Activated CD4-positive, CD25-positive, alpha-beta regulatory T cell treated with anti-CD3 and anti-CD28 coated beads, Interleukin-2, amount 50 U/mL, for 72 hours (primary cell): ENCODE data around the gene CD40.
"Not testable (repeated sequence)": the region's sequence is repeated elsewhere in the genome, so short reads cannot be mapped to it uniquely, and the experiment has no call there.

Source experiments
- DNase-seq: peaks from one replicate; pipeline ENCODE4 v3.0.0; 2021

The CD40 gene

GRCh38 chr20:46117704-46118467 lies at the start of gene CD40:
TSS of gene CD40 (plus strand) at chr20:46118314. CDS start at chr20:46118344, 30 bp downstream.
- DNase-seq: peak; percentile 78

DNA sequence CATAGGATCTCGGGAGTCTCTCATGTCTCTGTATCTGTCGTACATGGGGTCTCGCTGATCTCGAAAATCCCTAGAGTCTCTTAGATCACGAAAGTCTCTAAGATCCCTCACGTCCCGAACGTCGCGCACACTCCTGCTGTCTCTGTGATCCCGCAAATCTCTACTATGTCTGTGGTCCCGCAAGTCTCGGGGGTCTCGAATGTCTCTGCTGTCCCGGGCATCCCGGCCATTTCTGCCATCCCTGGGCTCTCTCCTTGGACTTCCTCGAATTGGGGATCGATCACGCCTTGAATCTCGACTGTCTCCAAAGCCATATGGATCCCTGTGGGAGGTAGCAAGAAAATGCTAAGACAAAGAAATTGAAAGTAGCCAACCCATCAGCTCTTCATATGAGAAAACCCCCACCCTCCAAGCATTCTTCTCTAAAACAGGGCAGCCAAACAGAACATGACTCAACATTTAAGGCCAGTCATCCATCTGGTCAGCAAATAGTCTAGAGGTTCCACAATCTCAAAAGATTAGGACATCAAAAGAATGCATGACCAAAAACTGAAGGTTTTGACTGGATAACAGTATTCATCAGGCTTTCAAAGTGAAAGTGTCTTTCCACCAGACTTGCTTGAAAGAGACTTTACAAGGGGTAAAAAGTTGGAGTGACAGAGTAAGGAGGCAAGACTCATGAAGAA lies 47.8 kb upstream of the CD40 start:
- no peak for DNase-seq

DNA sequence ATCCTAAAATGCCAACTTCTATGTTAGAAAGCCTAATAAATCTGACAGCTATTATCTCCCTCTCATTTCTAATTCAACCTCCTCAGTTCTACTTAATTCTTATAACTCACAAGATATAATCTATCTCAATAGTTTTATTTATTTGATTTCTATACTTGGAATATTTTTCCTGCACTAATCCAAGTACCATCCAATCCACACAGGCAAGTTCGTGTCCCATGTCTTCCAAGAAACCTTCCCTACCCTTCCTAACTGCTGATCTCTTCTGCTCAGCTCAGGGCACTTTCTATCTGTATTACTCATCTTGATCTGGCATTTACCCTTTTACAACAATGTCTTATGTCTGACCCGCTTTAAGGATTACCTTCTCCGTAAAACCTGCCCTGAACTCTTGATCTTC lies 46.5 kb upstream of the CD40 start:
- DNase-seq: no peak

- no peak for DNase-seq
Observed at GRCh38 chr20:46073024-46073423, 45.1 kb upstream of the CD40 start.

GRCh38 chr20:46073443-46073842 lies 44.7 kb upstream of the CD40 start:
- DNase-seq: no peak

GRCh38 chr20:46074006-46074405 lies 44.1 kb upstream of the CD40 start:
- DNase-seq: no peak

GRCh38 chr20:46076806-46077205 lies 41.3 kb upstream of the CD40 start:
- no peak for DNase-seq

DNA sequence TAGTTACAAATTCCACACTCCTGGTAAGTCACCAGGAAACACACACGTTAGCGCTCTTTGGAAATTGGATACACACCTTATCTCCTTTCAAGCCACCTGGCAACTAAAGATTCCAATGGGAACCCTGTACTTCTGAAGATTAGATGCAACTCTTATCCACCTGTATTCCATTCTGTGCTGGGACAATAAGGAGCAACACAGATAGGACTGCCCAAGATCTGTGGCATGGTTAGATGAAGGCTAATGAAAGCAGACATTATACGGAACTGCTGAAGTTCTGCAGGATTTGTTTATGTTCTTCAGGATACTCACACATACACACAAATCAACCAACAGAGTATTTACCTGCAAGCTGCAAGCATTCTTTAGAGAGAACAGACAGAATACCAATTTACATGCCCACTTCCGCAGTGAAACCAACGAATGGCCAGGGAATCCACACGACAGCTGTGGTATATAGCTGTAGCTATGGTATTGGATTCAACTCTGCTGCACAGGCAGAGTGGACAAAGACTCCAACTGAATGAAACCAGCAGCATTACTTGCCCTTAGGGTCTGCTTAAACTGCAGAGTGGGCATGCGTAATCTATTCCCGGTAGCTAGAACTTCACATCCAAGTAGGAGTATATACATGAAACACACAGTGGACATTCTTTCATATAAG lies 40.3 kb upstream of the CD40 start:
- DNase-seq: no peak

- DNase-seq: no peak
Observed at GRCh38 chr20:46078954-46079353, 39.2 kb upstream of the CD40 start.

DNA sequence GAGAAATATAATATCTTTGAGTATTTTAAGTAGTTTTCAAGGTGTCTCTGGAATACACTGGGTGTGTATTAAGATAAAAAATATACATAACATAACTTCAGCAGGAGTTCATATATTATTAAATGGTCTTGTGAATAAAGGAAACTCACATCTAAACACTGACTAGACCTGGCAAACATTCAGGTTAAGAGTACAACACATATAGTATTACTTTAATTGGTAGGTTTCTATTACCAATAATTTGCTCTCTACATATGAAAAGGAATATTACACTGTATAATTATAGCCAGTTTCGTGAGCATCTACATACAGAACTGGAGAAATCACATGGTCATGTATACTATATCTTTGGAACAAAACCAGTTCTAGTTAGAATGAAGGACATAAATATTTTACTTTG lies 37.0 kb upstream of the CD40 start:
- DNase-seq: no peak

- DNase-seq: no peak
Observed at GRCh38 chr20:46083101-46083500, 35.0 kb upstream of the CD40 start.

- DNase-seq: no peak
Observed at GRCh38 chr20:46083531-46084061, 34.5 kb upstream of the CD40 start.

GRCh38 chr20:46084805-46085178 lies 33.3 kb upstream of the CD40 start:
- no peak for DNase-seq

GRCh38 chr20:46085179-46085851 lies 32.8 kb upstream of the CD40 start:
- DNase-seq: no peak

- DNase-seq: no peak
Observed at GRCh38 chr20:46087161-46087560, 31.0 kb upstream of the CD40 start.

- no peak for DNase-seq
Observed at GRCh38 chr20:46088409-46089166, 29.5 kb upstream of the CD40 start.

DNA sequence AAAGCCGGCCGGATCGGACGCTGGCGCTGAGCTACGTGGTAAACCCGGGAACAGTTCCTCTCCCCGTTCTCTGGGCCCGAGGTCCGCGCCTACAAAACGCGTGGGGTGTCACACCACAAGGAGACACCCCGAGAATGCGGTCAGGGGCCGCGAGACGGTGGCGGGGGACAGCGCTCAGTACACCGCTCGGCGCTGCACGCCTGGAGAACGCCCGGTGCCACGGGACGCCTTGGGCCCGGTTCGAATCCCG lies 29.0 kb upstream of the CD40 start:
- DNase-seq: no peak

- DNase-seq: peak; percentile 95
Observed at GRCh38 chr20:46089417-46090388, 28.4 kb upstream of the CD40 start, which contains the start of gene NCOA5. TSS of gene NCOA5 (minus strand) at chr20:46089962. CDS start at chr20:46079424, 10,538 bp downstream.

DNA sequence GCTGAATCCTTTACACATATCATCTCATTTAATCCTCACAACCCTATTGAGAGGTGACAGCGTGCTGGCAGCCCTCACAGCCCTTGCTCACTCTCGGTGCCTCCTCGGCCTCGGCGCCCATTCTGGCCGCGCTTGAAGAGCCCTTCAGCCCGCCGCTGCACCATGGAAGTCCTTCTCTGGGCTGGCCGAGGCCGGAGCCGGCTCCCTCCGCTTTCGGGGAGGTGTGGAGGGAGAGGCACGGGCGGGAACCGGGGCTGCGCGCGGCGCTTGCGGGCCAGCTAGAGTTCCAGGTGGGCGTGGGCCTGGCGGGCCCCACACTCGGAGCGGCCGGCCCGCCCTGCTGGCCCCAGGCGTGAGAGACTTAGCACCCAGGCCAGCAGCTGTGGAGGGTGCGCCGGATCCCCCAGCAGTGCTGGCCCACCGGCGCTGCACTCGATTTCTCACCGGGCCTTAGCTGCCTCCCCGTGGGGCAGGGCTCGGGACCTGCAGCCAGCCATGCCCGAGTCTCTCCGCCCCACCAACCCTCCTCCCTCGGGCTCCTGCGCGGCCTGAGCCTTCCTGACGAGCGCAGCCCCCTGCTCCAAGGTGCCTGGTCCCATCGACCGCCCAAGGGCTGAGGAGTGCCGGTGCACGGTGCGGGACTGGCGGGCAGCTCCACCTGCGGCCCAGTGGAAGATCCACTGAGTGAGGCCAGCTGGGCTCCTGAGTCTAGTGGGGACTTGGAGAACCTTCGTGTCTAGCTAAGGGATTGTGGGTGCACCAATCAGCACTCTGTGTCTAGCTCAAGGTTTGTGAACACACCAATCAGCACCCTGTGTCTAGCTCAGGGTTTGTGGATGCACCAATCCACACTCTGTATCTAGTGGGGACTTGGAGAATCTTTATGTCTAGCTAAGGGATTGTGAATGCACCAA lies 26.2 kb upstream of the CD40 start:
- not testable (repeated sequence) for DNase-seq

DNA sequence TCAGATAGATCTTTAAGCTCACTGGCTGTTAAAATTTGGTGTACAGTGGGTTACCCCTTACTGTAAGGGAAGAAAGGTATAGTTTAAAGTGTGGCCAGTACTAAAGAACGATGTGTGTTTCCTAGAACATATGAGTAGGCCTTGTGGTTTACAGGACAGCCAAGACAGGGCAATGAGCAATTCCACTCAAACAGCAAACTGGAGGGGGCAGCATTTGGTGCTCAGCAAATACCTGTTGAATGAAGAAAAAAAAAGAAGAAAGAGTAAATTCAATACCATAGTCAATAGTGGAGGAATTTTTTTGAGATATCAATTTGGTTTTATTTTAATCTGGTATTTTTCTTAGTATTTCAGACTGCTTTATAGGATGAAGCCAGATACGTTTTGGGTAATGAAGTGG lies 24.6 kb upstream of the CD40 start:
- DNase-seq: no peak
